Activated CD4-positive, alpha-beta memory T cell treated with anti-CD3 and anti-CD28 coated beads for 36 hours (primary cell): ENCODE measurements around the gene ALKAL2. TPM values are rescaled to one million over a fixed set of nuclear protein-coding genes. Genes with fewer than 3 reads are reported as not detected.

ENCODE experiments used
- CTCF ChIA-PET: fragments of 350-600 bp; sonication (Branson Sonifier 250); formaldehyde crosslinking; loops from one replicate; lab custom pipeline; 2021; ENCODE audit warnings: antibody characterized with exemption, inconsistent platforms; lab: Charles Lee
- POLR2A ChIA-PET: fragments of 350-600 bp; sonication (Branson Sonifier 250); formaldehyde crosslinking; loops from one replicate; lab custom pipeline; 2021; ENCODE audit warnings: antibody characterized with exemption; lab: Charles Lee
- DNase-seq: peaks from one replicate; pipeline ENCODE4 v3.0.0-alpha.2; 2020
- H3K27ac Mint-ChIP-seq: one replicate; pipeline ENCODE4 v1.8.0; 2021; ENCODE audit warnings: mixed read lengths
- H3K27me3 Mint-ChIP-seq: one replicate; pipeline ENCODE4 v1.8.0; 2021; ENCODE audit warnings: mixed read lengths
- H3K36me3 Mint-ChIP-seq: one replicate; pipeline ENCODE4 v1.8.0; 2021; ENCODE audit warnings: mixed read lengths
- H3K4me1 Mint-ChIP-seq: one replicate; pipeline ENCODE4 v1.8.0; 2021; ENCODE audit warnings: low read depth, mixed read lengths
- H3K4me3 Mint-ChIP-seq: one replicate; pipeline ENCODE4 v1.8.0; 2021; ENCODE audit warnings: mild to moderate bottlenecking, mixed read lengths
- H3K9me3 Mint-ChIP-seq: one replicate; pipeline ENCODE4 v1.8.0; 2021; ENCODE audit warnings: mixed read lengths
- intact Hi-C: fragments of 100-400 bp; cut with micrococcal nuclease; formaldehyde crosslinking; loops from one replicate; pipeline ENCODE4 v1.15.1; 2023
- total RNA-seq, 2 experiments: library from RNA; stranded (reverse); gene quantifications; one replicate each; pipeline ENCODE4 v1.2.3, GENCODE V29; 2021

Gene ALKAL2
- total RNA-seq, 2 experiments from 2014 or later, result not detected

GRCh38 chr2:255195-255594 lies 32.7 kb downstream of the ALKAL2 start:
- intact Hi-C loops, result no loop called here
- no peaks in the 10 kb centered on the region for H3K27me3 Mint-ChIP-seq
- ChIA-PET POLR2A (no interaction called here), CTCF (interaction anchor here (1.2 kb wide), 1 partner anchor 8 kb away, joined by 5 read pairs; no protein-coding TSS in a partner anchor)
- DNase-seq, result no peak
- peaks cover 1% of the 10 kb centered on the region for H3K4me1 Mint-ChIP-seq
- peaks cover 20% of the 10 kb centered on the region for H3K9me3 Mint-ChIP-seq
- no peak overlapping the region for H3K4me3 Mint-ChIP-seq
- peaks cover 20% of the 10 kb centered on the region for H3K36me3 Mint-ChIP-seq
- no peak overlapping the region for H3K27ac Mint-ChIP-seq

GRCh38 chr2:254241-254640 lies 33.6 kb downstream of the ALKAL2 start:
- H3K27me3 Mint-ChIP-seq, result no peaks in the 10 kb centered on the region
- ChIA-PET POLR2A (no interaction called here), CTCF (no interaction called here)
- H3K4me3 Mint-ChIP-seq, result no peak overlapping the region
- peaks cover 17% of the 10 kb centered on the region for H3K36me3 Mint-ChIP-seq
- H3K27ac Mint-ChIP-seq, result no peak overlapping the region
- peaks cover 20% of the 10 kb centered on the region for H3K9me3 Mint-ChIP-seq
- DNase-seq, result no peak
- H3K4me1 Mint-ChIP-seq, result no peaks in the 10 kb centered on the region
- intact Hi-C loops, result no loop called here

GRCh38 chr2:253202-253638 lies 34.7 kb downstream of the ALKAL2 start:
- H3K4me1 Mint-ChIP-seq, result no peaks in the 10 kb centered on the region

GRCh38 chr2:252001-252602 lies 35.8 kb downstream of the ALKAL2 start:
- Mint-ChIP-seq H3K27ac (no peak overlapping the region), H3K27me3 (no peaks in the 10 kb centered on the region), H3K9me3 (no peaks in the 10 kb centered on the region), H3K36me3 (peaks cover 4% of the 10 kb centered on the region), H3K4me3 (no peak overlapping the region), H3K4me1 (no peaks in the 10 kb centered on the region)
- no peak for DNase-seq
- CTCF ChIA-PET, result no interaction called here
- POLR2A ChIA-PET, result no interaction called here
- intact Hi-C loops, result no loop called here

More at GRCh38 chr2:253202-253638, 34.7 kb downstream of the ALKAL2 start:
- Mint-ChIP-seq H3K36me3 (peaks cover 9% of the 10 kb centered on the region), H3K9me3 (peaks cover 11% of the 10 kb centered on the region), H3K4me3 (no peak overlapping the region), H3K27me3 (no peaks in the 10 kb centered on the region), H3K27ac (no peak overlapping the region)
- intact Hi-C loops, result no loop called here
- DNase-seq, result no peak
- ChIA-PET POLR2A (no interaction called here), CTCF (no interaction called here)

GRCh38 chr2:249538-250042 lies 38.3 kb downstream of the ALKAL2 start:
- Mint-ChIP-seq H3K4me1 (peaks cover 2% of the 10 kb centered on the region), H3K27me3 (no peaks in the 10 kb centered on the region), H3K4me3 (no peak overlapping the region), H3K27ac (no peak overlapping the region), H3K9me3 (no peaks in the 10 kb centered on the region), H3K36me3 (peaks cover 9% of the 10 kb centered on the region)
- no peak for DNase-seq
- intact Hi-C loops, result no loop called here
- ChIA-PET CTCF (interaction anchor here (0.6 to 2.9 kb wide), 2 partner anchors 251 to 387 kb away, joined by 3 to 9 read pairs; no protein-coding TSS in a partner anchor), POLR2A (no interaction called here)

GRCh38 chr2:248724-249123 lies 39.2 kb downstream of the ALKAL2 start:
- Mint-ChIP-seq H3K36me3 (peaks cover 13% of the 10 kb centered on the region), H3K27me3 (no peaks in the 10 kb centered on the region), H3K9me3 (no peaks in the 10 kb centered on the region), H3K27ac (no peak overlapping the region), H3K4me3 (no peak overlapping the region), H3K4me1 (peaks cover 2% of the 10 kb centered on the region)
- ChIA-PET POLR2A (no interaction called here), CTCF (interaction anchor here (2.9 kb wide), 1 partner anchor 388 kb away, joined by 9 read pairs; no protein-coding TSS in a partner anchor)
- intact Hi-C loops, result no loop called here
- no peak for DNase-seq

GRCh38 chr2:246489-247144 lies 41.3 kb downstream of the ALKAL2 start:
- Mint-ChIP-seq H3K27ac (no peak overlapping the region), H3K4me1 (peaks cover 2% of the 10 kb centered on the region), H3K4me3 (no peak overlapping the region), H3K27me3 (no peaks in the 10 kb centered on the region), H3K9me3 (peaks cover 4% of the 10 kb centered on the region), H3K36me3 (peaks cover 27% of the 10 kb centered on the region)
- CTCF ChIA-PET, result interaction anchor here (0.8 to 3.0 kb wide), 22 partner anchors 9 to 420 kb away, joined by 3 to 17 read pairs (median 4); no protein-coding TSS in a partner anchor
- peak; percentile 20 for DNase-seq
- intact Hi-C loops, result loop anchor here (1.0 to 2.0 kb wide), 4 partner anchors 18 to 421 kb away; partner anchors contain the start of genes ACP1 and SH3YL1
- POLR2A ChIA-PET, result no interaction called here

GRCh38 chr2:244547-244946 lies 43.3 kb downstream of the ALKAL2 start:
- H3K4me1 Mint-ChIP-seq, result peaks cover 2% of the 10 kb centered on the region
- no peaks in the 10 kb centered on the region for H3K27me3 Mint-ChIP-seq
- no peak overlapping the region for H3K4me3 Mint-ChIP-seq
- peaks cover 4% of the 10 kb centered on the region for H3K9me3 Mint-ChIP-seq
- H3K27ac Mint-ChIP-seq, result no peak overlapping the region
- intact Hi-C loops, result no loop called here
- ChIA-PET POLR2A (no interaction called here), CTCF (interaction anchor here (1.1 kb wide), 1 partner anchor 46 kb away, joined by 4 read pairs; no protein-coding TSS in a partner anchor)
- no peak for DNase-seq
- H3K36me3 Mint-ChIP-seq, result peaks cover 36% of the 10 kb centered on the region

- DNase-seq, result no peak
- Mint-ChIP-seq H3K27me3 (no peaks in the 10 kb centered on the region), H3K9me3 (peaks cover 4% of the 10 kb centered on the region), H3K4me1 (no peaks in the 10 kb centered on the region), H3K4me3 (no peak overlapping the region), H3K36me3 (peaks cover 33% of the 10 kb centered on the region), H3K27ac (no peak overlapping the region)
- intact Hi-C loops, result no loop called here
- ChIA-PET POLR2A (no interaction called here), CTCF (interaction anchor here (0.9 kb wide), 1 partner anchor 228 kb away, joined by 3 read pairs; no protein-coding TSS in a partner anchor)
Observed at GRCh38 chr2:238869-239268, 49.0 kb downstream of the ALKAL2 start.

GRCh38 chr2:238431-238830 lies 49.5 kb downstream of the ALKAL2 start:
- H3K4me3 Mint-ChIP-seq, result no peak overlapping the region
- DNase-seq, result no peak
- intact Hi-C loops, result no loop called here
- no peaks in the 10 kb centered on the region for H3K27me3 Mint-ChIP-seq
- no peaks in the 10 kb centered on the region for H3K4me1 Mint-ChIP-seq
- ChIA-PET POLR2A (no interaction called here), CTCF (interaction anchor here (0.6 to 2.1 kb wide), 2 partner anchors 9 to 44 kb away, joined by 3 to 14 read pairs; no protein-coding TSS in a partner anchor)
- H3K9me3 Mint-ChIP-seq, result peaks cover 4% of the 10 kb centered on the region
- peaks cover 31% of the 10 kb centered on the region for H3K36me3 Mint-ChIP-seq
- H3K27ac Mint-ChIP-seq, result no peak overlapping the region

GRCh38 chr2:237878-238277 lies 50.0 kb downstream of the ALKAL2 start:
- H3K4me1 Mint-ChIP-seq, result no peaks in the 10 kb centered on the region
- no peak overlapping the region for H3K27ac Mint-ChIP-seq
- POLR2A ChIA-PET, result no interaction called here
- CTCF ChIA-PET, result interaction anchor here (0.6 to 2.1 kb wide), 2 partner anchors 9 to 45 kb away, joined by 3 to 14 read pairs; no protein-coding TSS in a partner anchor
- peaks cover 4% of the 10 kb centered on the region for H3K9me3 Mint-ChIP-seq
- H3K36me3 Mint-ChIP-seq, result peaks cover 28% of the 10 kb centered on the region
- intact Hi-C loops, result no loop called here
- no peaks in the 10 kb centered on the region for H3K27me3 Mint-ChIP-seq
- H3K4me3 Mint-ChIP-seq, result no peak overlapping the region
- no peak for DNase-seq

GRCh38 chr2:236993-237539 lies 50.8 kb downstream of the ALKAL2 start:
- intact Hi-C loops, result no loop called here
- H3K27ac Mint-ChIP-seq, result no peak overlapping the region
- no peaks in the 10 kb centered on the region for H3K27me3 Mint-ChIP-seq
- no peaks in the 10 kb centered on the region for H3K9me3 Mint-ChIP-seq
- DNase-seq, result no peak
- CTCF ChIA-PET, result interaction anchor here (2.1 kb wide), 1 partner anchor 10 kb away, joined by 14 read pairs; no protein-coding TSS in a partner anchor
- H3K4me3 Mint-ChIP-seq, result no peak overlapping the region
- H3K36me3 Mint-ChIP-seq, result peaks cover 24% of the 10 kb centered on the region
- POLR2A ChIA-PET, result no interaction called here
- H3K4me1 Mint-ChIP-seq, result no peaks in the 10 kb centered on the region
